H9 (cell line): ENCODE measurements around the gene NEGR1. TPM values are rescaled to one million over a fixed set of nuclear protein-coding genes. Genes with fewer than 3 reads are reported as not detected.

Experiments used
- DNase-seq: peaks from one replicate; pipeline ENCODE4 v3.0.0-alpha.2; 2017
- H2AFZ ChIP-seq: one replicate; pipeline ENCODE4 v1.6.1; 2013; ENCODE audit warnings: mild to moderate bottlenecking, low read length, control low read depth, moderate library complexity
- H2AK5ac ChIP-seq: 2 replicates; pipeline ENCODE4 v1.6.1; 2013; ENCODE audit warnings: low read length, control low read depth, mixed read lengths; ENCODE audit not compliant: insufficient read length
- H2BK120ac ChIP-seq: one replicate; pipeline ENCODE4 v1.6.1; 2013; ENCODE audit warnings: low read depth, mild to moderate bottlenecking, low read length, control low read depth, inconsistent platforms; ENCODE audit not compliant: poor library complexity, severe bottlenecking
- H2BK12ac ChIP-seq: 2 replicates; pipeline ENCODE4 v1.6.1; 2013; ENCODE audit warnings: low read length, control low read depth, mixed read lengths, low read depth; ENCODE audit not compliant: insufficient read length
- H2BK15ac ChIP-seq: 2 replicates; pipeline ENCODE4 v1.6.1; 2013; ENCODE audit warnings: low read depth, low read length, control low read depth
- H2BK20ac ChIP-seq: one replicate; pipeline ENCODE4 v1.6.1; 2013; ENCODE audit warnings: low read depth, mild to moderate bottlenecking, low read length, control low read depth, inconsistent platforms; ENCODE audit not compliant: poor library complexity, severe bottlenecking
- H2BK5ac ChIP-seq: 2 replicates; pipeline ENCODE4 v1.6.1; 2013; ENCODE audit warnings: low read length, control low read depth, mixed read lengths; ENCODE audit not compliant: insufficient read length
- H3K14ac ChIP-seq: 2 replicates; pipeline ENCODE4 v1.6.1; 2013; ENCODE audit warnings: low read length, control low read depth; ENCODE audit not compliant: insufficient read depth
- H3K18ac ChIP-seq: 2 replicates; pipeline ENCODE4 v1.6.1; 2013; ENCODE audit warnings: low read depth, mild to moderate bottlenecking, mixed read lengths, low read length, control low read depth; ENCODE audit not compliant: insufficient read length
- H3K23ac ChIP-seq: 2 replicates; pipeline ENCODE4 v1.6.1; 2013; ENCODE audit warnings: low read length, control low read depth, mixed read lengths, low read depth; ENCODE audit not compliant: insufficient read length
- H3K23me2 ChIP-seq: 2 replicates; pipeline ENCODE4 v1.6.1; 2013; ENCODE audit warnings: low read depth, mild to moderate bottlenecking, mixed read lengths, low read length, control low read depth; ENCODE audit not compliant: insufficient read length, poor library complexity, severe bottlenecking
- H3K27ac ChIP-seq: 2 replicates; pipeline ENCODE4 v1.5.1; 2013; ENCODE audit warnings: low read length, control low read depth, mixed read lengths, low read depth; ENCODE audit not compliant: insufficient read length
- H3K27me3 ChIP-seq: 2 replicates; pipeline ENCODE4 v1.6.1; 2013; ENCODE audit warnings: low read length, control low read depth, inconsistent platforms; ENCODE audit not compliant: insufficient read depth
- H3K4ac ChIP-seq: 2 replicates; pipeline ENCODE4 v1.6.1; 2013; ENCODE audit warnings: low read depth, mild to moderate bottlenecking, control low read depth, inconsistent platforms, low read length, moderate library complexity
- H3K4me1 ChIP-seq: 2 replicates; pipeline ENCODE4 v1.6.1; 2013; ENCODE audit warnings: low read length, control low read depth, inconsistent platforms; ENCODE audit not compliant: insufficient read depth
- H3K4me2 ChIP-seq: 2 replicates; pipeline ENCODE4 v1.6.1; 2013; ENCODE audit warnings: low read length, control low read depth, mixed read lengths; ENCODE audit not compliant: insufficient read length, insufficient read depth
- H3K56ac ChIP-seq: 2 replicates; pipeline ENCODE4 v1.6.1; 2013; ENCODE audit warnings: low read depth, mild to moderate bottlenecking, mixed read lengths, low read length, control low read depth; ENCODE audit not compliant: insufficient read length
- H3K79me1 ChIP-seq: 2 replicates; pipeline ENCODE4 v1.6.1; 2013; ENCODE audit warnings: low read depth, mild to moderate bottlenecking, moderate library complexity, low read length, control low read depth, inconsistent platforms; ENCODE audit not compliant: insufficient read depth, poor library complexity, severe bottlenecking
- H3K79me2 ChIP-seq: 2 replicates; pipeline ENCODE4 v1.6.1; 2013; ENCODE audit warnings: low read length, control low read depth, inconsistent platforms; ENCODE audit not compliant: insufficient read depth
- H3K9ac ChIP-seq: 2 replicates; pipeline ENCODE4 v1.6.1; 2013; ENCODE audit warnings: low read length, control low read depth, mixed read lengths; ENCODE audit not compliant: insufficient read length; ENCODE audit errors: extremely low read depth
- H3K9me3 ChIP-seq: one replicate; pipeline ENCODE4 v1.6.1; 2013; ENCODE audit warnings: low read depth, low read length, inconsistent platforms; ENCODE audit not compliant: control insufficient read depth
- H3T11ph ChIP-seq: one replicate; pipeline ENCODE4 v1.6.1; 2013; ENCODE audit warnings: mild to moderate bottlenecking, low read length, control low read depth, inconsistent platforms
- H4K20me1 ChIP-seq: one replicate; pipeline ENCODE4 v1.6.1; 2013; ENCODE audit not compliant: control insufficient read depth, insufficient read length, insufficient read depth
- H4K5ac ChIP-seq: 2 replicates; pipeline ENCODE4 v1.6.1; 2013; ENCODE audit warnings: low read depth, mild to moderate bottlenecking, mixed read lengths, low read length, control low read depth; ENCODE audit not compliant: insufficient read length
- H4K8ac ChIP-seq: replicated peaks from 2 replicates; pipeline ENCODE4 v1.6.1; 2013; ENCODE audit warnings: low read length, control low read depth, mixed read lengths, low read depth; ENCODE audit not compliant: insufficient read length
- H4K91ac ChIP-seq: 2 replicates; pipeline ENCODE4 v1.6.1; 2013; ENCODE audit warnings: low read depth, mild to moderate bottlenecking, moderate library complexity, mixed read lengths, low read length, control low read depth; ENCODE audit not compliant: insufficient read length
- H3K27ac Mint-ChIP-seq, 3 experiments: 2 replicates in 2 of 3; 3 replicates in 1 of 3; pipeline ENCODE4 v1.8.0; 2020 to 2021; ENCODE audit warnings: mixed read lengths in 3 of 3, mild to moderate bottlenecking in 1 of 3, moderate library complexity in 1 of 3
- H3K27me3 Mint-ChIP-seq: 2 replicates; pipeline ENCODE4 v1.8.0; 2021; ENCODE audit warnings: low read depth, mild to moderate bottlenecking, moderate library complexity, mixed read lengths
- H3K36me3 Mint-ChIP-seq, 3 experiments: 2 replicates in 2 of 3; 3 replicates in 1 of 3; pipeline ENCODE4 v1.8.0; 2020 to 2021; ENCODE audit warnings: low read depth in 3 of 3, mixed read lengths in 3 of 3; ENCODE audit not compliant: insufficient read depth in 1 of 3
- H3K4me1 Mint-ChIP-seq, 2 experiments: 2 replicates each; pipeline ENCODE4 v1.8.0; 2020; ENCODE audit warnings: mixed read lengths in 2 of 2
- H3K4me3 Mint-ChIP-seq, 2 experiments: 2 replicates in 1 of 2; 3 replicates in 1 of 2; pipeline ENCODE4 v1.8.0; 2020 to 2021; ENCODE audit warnings: mild to moderate bottlenecking in 2 of 2, mixed read lengths in 2 of 2, moderate library complexity in 1 of 2
- H3K9me3 Mint-ChIP-seq, 2 experiments: 2 replicates in 1 of 2; 3 replicates in 1 of 2; pipeline ENCODE4 v1.8.0; 2020; ENCODE audit warnings: mild to moderate bottlenecking in 2 of 2, mixed read lengths in 2 of 2, moderate library complexity in 1 of 2
- total RNA-seq: library from RNA; stranded (reverse); gene quantifications from 2 replicates; pipeline ENCODE4 v1.2.1, GENCODE V29; 2021
- TF ChIP-seq, protein P1 (sequence below): fragments of 200-600 bp; sonication (generic); conservative IDR thresholded peaks from 3 replicates; pipeline ENCODE4 v1.8.0; 2021; ENCODE audit warnings: antibody characterized with exemption, mild to moderate bottlenecking

The NEGR1 gene
- total RNA-seq, 1 experiment from 2014 or later = 0.13 TPM

GRCh38 chr1:71850515-71850914, 431.8 kb downstream of the NEGR1 start:
- no peak overlapping the region for H2BK20ac ChIP-seq
- no peak overlapping the region for H3K4me2 ChIP-seq
- no peak overlapping the region for H2BK120ac ChIP-seq
- no peak overlapping the region for H2BK5ac ChIP-seq
- H4K8ac ChIP-seq = no peak overlapping the region
- H3K14ac ChIP-seq = no peak overlapping the region
- H3K4ac ChIP-seq = no peak overlapping the region
- Mint-ChIP-seq H3K27ac (no peak overlapping the region), H3K27me3 (no peaks in the 10 kb centered on the region), H3K9me3 (no peaks in the 10 kb centered on the region), H3K36me3 (no peaks in the 10 kb centered on the region), H3K4me1 (no peaks in the 10 kb centered on the region), H3K4me3 (no peak overlapping the region)
- no peak overlapping the region for H4K91ac ChIP-seq
- no peaks in the 10 kb centered on the region for H3K4me1 ChIP-seq
- H3K27me3 ChIP-seq = no peaks in the 10 kb centered on the region
- no peak overlapping the region for H3K27ac ChIP-seq
- TF ChIP-seq, protein P1, sequence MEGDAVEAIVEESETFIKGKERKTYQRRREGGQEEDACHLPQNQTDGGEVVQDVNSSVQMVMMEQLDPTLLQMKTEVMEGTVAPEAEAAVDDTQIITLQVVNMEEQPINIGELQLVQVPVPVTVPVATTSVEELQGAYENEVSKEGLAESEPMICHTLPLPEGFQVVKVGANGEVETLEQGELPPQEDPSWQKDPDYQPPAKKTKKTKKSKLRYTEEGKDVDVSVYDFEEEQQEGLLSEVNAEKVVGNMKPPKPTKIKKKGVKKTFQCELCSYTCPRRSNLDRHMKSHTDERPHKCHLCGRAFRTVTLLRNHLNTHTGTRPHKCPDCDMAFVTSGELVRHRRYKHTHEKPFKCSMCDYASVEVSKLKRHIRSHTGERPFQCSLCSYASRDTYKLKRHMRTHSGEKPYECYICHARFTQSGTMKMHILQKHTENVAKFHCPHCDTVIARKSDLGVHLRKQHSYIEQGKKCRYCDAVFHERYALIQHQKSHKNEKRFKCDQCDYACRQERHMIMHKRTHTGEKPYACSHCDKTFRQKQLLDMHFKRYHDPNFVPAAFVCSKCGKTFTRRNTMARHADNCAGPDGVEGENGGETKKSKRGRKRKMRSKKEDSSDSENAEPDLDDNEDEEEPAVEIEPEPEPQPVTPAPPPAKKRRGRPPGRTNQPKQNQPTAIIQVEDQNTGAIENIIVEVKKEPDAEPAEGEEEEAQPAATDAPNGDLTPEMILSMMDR = no peak
- H3K23ac ChIP-seq = no peak overlapping the region
- no peaks in the 10 kb centered on the region for H3K9me3 ChIP-seq
- H4K5ac ChIP-seq = no peak overlapping the region
- no peak overlapping the region for H2AFZ ChIP-seq
- no peak overlapping the region for H3K9ac ChIP-seq
- H3K23me2 ChIP-seq = no peaks in the 10 kb centered on the region
- no peak overlapping the region for H3T11ph ChIP-seq
- H3K56ac ChIP-seq = no peak overlapping the region
- H3K79me2 ChIP-seq = no peaks in the 10 kb centered on the region
- no peaks in the 10 kb centered on the region for H4K20me1 ChIP-seq
- no peak overlapping the region for H3K18ac ChIP-seq
- DNase-seq = no peak
- no peaks in the 10 kb centered on the region for H3K79me1 ChIP-seq
- H2BK12ac ChIP-seq = no peak overlapping the region
- no peak overlapping the region for H2BK15ac ChIP-seq
- H2AK5ac ChIP-seq = no peak overlapping the region
